NOMO-1 treated with DMSO at 0.1 percent for 48 hours (cell line): ENCODE measurements around the gene CDC42SE1.
"Not testable (repeated sequence)": the region's sequence is repeated elsewhere in the genome, so short reads cannot be mapped to it uniquely, and the experiment has no call there.

ENCODE experiments used
- DNase-seq: peaks from one replicate; lab custom pipeline; 2025; ENCODE audit not compliant: unreplicated experiment; lab: John Stamatoyannopoulos, UW

Gene CDC42SE1, protein sequence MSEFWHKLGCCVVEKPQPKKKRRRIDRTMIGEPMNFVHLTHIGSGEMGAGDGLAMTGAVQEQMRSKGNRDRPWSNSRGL

DNA sequence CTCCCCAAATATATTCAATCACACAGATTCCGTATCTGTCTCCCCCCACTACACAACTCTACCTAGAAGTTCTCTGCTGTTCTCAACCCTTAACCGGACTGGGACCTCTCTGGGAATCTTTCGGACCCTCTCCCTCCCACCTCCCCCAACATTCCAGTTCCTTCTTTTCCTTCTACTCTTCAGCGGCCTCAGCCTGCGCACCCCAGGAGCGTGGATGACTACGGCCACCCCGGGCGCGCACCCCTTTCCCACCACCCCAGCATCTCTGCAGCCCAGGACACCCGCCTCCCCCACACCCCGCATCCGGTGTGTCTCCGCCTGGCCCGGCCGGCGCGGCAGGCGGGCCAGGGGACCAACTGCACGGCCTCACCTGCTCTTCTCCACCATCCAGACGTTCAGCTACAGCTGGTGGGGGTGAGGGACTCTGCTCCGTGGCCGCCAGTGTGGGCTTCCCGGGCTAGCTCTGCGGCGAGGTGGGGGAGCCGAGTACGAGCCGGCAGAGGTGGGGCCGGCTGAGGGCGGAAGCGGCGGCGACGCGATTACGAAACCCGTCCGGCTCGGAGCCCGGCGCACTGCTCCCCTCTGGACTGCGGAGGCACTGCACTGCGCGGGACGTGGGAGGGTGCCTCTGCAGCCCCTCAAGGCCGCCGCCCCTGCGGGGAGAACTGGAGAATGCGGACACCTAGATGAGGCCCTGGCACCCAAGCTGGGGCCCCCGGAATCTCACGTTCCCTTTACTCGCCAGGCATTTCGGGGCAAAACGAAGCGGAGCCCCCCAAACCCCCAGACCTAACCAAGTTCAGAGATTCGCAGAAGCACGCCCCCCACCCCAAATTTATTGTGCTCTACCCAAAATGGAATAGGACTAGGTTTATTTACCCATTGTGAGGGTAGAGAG lies at the start of gene CDC42SE1:
CDC42SE1 (minus strand) TSS at position 514 of the 898 bp plus-strand sequence. CDS start 3,892 bp downstream, outside the sequence.
- DNase-seq, result peak; percentile 83

DNA sequence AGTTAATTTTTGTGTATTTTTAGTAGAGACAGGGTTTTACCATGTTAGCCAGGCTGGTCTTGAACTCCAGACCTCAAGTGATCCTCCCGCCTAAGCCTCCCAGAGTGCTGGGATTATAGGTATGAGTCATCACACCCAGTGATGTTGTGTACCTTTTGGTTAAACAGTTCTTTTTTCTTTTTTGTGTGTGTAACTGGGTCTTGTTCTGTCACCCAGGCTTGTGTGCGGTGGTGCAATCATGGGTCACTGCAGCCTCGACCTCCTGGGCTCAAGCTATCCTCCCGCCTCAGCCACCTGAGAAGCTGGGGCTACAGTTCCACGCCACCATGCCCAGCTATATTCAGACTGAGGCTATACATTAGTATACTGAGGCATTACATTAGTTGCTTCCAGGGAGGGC lies 48.9 kb upstream of the CDC42SE1 start:
- no peak for DNase-seq

DNA sequence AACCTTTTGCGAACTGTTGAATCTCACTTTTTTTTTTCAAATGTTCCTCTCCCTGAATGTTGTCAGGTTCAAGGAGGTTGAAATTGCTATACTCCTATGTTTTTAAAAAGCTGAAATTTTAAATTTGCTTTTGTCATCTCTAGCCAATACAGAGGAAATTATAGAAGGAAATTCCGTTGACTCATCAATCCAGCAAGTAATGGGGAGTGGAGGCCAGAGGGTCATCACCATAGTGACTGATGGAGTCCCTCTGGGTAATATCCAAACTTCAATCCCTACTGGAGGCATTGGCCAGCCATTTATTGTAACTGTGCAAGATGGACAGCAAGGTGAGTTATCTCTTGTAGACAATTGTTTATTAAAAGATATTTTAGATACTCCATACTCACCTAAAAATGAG lies 47.5 kb upstream of the CDC42SE1 start:
- no peak for DNase-seq

DNA sequence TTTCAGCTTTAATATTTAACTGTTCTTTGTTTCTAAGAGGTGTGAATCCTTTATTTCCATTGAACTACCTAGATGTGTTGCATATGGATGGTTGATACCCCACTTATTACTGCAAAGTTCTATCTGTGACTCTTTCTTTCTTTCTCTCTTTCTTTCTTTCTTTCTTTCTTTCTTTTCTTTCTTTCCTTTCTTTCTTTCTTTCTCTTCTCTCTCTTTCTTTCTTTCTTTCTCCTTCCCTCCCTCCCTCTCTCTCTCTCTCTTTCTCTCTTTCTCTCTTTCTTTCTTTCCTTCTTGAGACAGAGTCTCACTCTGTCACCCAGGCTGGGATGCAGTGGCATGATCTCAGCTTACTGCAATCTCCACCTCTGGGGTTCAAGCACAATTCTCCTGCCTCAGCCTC lies 45.2 kb upstream of the CDC42SE1 start:
- no peak for DNase-seq

DNA sequence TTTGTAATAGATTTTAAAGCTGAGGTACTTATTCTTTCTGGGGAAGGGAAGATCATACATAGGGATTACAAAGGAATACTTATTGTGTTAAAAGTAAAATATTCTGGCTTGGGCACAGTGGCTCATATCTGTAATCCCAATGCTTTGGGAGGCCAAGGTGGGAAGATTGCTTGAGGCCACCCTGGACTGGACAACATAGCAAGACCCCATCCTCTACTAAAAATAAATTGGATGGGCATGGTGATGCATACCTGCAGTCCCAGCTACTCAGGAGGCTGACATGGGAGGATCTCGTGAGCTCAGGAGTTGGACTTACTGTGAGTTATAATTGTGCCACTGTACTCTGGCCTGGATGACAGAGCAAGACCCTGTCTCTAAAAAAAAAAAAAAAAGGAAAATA lies 38.7 kb upstream of the CDC42SE1 start:
- no peak for DNase-seq

DNA sequence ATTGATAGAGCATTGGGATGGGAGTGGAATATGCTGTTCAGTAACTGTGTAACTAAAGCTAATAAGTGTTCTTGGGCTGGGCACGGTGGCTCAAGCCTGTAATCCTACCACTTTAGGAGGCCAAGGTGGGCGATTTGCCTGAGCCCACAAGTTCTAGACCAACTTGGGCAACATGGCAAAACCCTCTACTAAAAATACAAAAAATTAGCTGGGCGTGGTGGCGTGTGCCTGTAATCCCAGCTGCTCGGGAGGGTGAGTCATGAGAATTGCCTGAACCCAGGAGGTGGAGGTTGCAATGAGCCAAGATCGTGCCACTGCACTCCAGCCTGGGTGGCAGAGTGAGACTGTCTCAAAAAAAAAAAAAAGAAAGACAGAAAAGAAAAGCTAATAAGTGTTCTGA lies 38.0 kb upstream of the CDC42SE1 start:
- DNase-seq, result not testable (repeated sequence)

DNA sequence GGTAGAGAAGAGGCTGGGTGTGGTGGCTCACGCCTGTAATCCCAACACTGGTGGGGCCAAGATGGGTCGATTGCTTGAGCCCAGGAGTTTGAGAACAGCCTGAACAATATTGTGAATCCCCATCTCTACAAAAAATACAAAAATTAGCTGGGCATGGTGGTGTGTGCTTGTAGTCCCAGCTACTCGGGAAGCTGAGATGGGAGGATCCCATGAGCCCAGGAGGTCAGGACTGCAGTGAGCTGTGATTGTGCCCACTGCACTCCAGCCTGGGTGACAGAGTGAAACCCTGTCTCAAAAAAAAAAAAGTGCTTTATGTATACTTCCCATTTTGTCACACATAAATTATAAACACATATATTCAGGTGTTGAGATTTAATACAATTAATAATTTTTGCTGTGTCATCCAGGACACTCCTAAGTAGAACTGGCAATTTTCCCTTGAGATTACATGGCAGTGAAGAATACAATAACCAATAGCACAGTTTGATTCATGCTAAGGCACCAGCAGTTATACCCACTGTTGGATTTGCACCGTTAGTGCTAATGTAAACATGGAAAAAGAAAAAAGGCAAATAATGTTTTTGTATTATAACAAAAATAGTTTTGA lies 26.6 kb upstream of the CDC42SE1 start:
- DNase-seq, result no peak

DNA sequence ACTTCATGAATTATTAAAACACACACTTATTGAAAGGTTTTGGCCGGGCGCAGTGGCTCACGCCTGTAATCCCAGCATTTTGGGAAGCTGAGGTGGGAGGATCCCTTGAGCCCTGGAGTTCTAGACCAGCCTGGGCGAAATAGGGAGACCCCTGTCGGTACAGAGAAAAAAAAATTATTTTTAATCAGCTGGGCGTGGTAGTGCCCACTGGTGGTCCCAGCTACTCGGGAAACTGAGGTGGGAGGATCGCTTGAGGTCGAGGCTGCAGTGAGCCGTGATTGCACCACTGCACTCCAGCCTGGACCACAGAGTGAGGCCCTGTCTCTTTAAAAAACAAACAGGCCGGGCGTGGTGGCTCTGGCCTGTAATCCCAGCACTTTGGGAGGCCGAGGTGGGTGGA lies 12.8 kb upstream of the CDC42SE1 start:
- no peak for DNase-seq

DNA sequence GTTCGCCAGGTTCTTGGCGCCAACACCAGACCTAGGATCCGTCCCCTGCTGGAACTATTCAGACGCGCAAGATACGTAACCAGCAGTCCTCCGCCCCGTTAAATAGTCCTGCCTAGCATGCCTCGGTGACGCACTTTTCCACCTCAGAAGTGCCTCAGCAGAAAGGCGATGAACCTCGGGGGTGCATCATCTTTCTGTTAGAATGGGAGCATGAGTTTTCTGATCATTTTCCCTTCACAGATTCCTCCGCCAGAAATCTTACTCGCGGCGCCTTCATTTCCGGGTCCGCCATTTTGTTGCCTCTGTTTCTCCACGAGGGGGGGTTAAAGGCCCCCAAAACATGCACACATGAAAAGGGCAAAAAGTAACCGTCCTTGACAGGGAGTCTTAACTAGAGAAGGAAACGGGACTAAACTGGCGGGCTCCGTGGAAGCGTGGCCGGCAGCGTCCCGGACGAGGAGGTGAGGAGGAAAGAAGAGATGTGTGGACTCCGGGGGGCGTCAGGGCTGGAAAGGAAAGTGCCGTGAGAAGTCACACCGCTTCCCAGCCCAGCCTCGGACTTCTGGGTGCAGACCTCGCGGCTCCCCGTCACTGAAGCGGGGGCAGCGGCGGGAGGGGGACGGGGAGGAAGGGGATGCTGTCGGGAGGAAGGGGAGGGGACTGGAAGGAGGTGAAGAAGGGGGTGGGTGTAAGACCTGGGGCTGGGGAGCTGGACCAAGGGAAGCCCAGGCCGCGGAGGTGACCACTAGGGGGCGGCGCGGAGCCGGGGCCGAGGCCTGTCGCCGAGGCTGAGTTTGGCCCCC lies 11.3 kb upstream of the CDC42SE1 start, which contains the start of gene GABPB2:
GABPB2 (plus strand) TSS at position 288 of the 803 bp plus-strand sequence. CDS start 17,429 bp downstream, outside the sequence.
- peak; percentile 89 for DNase-seq

DNA sequence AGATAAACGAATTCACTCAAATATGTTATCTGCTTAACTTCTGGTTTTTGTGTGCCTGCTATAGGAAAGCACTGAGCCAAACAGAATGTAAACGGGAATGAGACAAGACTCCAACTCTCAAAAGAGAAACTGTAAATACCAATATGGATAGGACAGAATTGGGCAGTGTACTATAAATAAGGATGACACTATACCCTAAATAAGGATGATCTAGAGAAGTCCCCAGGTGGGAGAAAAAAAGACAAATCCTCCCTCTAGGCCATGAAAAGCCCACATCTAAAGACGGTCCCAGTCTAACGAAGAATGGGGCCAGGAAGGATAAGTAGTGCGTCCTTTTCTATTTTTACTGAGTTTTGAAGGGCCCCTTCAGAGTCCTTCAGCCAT lies 9.7 kb upstream of the CDC42SE1 start:
- no peak for DNase-seq

DNA sequence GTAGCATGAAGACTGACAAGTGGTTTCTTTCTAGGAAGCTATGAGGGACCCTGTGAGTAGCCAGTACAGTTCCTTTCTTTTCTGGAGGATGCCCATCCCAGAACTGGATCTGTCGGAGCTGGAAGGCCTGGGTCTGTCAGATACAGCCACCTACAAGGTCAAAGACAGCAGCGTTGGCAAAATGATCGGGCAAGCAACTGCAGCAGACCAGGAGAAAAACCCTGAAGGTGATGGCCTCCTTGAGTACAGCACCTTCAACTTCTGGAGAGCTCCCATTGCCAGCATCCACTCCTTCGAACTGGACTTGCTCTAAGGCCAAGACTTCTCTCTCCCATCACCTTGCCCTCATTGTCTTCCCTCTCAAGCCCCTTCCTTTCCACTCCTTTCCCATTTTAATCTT lies 7.8 kb upstream of the CDC42SE1 start:
- no peak for DNase-seq

DNA sequence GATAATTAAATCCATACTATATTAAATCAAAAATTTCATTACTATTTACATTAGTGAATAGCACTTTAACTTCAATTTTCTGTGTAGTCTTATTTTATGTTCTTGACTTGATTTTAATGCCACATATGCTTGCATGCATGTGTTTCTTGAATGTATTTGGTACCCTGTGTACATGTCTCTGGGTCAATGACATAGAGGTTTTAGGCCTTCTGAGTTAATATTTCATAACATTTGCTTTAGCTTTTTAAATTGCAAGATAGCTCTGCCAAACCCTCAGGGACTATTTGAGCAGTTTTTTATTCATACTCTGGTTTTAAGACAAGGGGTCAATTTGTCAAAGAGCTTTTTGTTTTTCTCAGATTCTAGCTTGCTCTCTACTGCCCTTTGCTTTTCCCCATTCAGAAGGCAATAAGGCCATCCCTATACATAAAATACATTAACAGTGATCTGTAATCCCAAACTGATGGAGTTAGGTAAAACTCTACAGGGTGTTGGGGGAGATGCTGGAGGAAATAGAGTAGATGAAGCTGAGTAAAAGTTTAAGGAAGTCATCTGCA lies 5.7 kb upstream of the CDC42SE1 start:
- DNase-seq, result no peak

DNA sequence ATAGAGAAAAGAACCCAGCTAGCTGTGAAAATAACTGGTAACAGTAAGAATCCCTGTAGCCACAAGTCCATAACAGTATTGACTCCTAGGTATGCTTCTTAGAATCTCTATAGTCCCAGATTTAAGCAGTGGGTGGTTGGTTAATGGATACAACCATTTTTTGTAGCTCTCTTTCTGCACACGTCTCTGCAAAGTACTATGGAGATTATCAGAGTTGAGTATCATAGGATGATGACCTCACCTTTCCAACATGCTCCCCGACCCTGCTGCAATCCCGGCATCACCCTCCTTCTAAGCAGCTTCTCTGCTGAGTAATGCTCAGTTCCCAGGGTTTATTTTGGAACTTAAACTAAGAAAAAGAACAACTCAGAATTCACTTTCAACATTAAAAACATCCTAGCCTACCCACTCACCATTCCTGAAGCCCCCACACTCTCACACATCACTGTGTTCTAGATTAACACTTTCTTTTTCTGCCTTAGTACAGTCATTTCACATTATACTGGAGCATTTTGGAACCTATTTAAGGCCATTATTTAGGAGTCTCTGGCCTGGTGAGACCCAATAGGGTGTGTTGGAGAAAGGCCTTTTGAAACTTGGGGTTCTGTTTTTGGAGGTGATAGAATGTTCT lies 3.4 kb upstream of the CDC42SE1 start:
- no peak for DNase-seq

DNA sequence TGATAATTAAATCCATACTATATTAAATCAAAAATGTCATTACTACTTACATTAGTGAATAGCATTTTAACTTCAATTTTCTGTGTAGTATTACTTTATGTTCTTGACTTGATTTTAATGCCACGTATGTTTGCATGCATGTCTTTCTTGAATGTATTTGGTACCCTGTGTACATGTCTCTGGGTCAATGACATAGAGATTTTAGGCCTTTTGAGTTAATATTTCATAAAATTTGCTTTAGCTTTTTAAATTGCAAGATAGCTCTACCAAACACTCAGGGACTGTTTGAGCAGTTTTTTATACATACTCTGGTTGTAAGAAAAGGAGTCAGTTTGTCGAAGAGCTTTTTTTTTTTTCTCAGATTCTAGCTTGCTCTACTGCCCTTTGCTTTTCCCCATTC lies 2.3 kb upstream of the CDC42SE1 start:
- no peak for DNase-seq

DNA sequence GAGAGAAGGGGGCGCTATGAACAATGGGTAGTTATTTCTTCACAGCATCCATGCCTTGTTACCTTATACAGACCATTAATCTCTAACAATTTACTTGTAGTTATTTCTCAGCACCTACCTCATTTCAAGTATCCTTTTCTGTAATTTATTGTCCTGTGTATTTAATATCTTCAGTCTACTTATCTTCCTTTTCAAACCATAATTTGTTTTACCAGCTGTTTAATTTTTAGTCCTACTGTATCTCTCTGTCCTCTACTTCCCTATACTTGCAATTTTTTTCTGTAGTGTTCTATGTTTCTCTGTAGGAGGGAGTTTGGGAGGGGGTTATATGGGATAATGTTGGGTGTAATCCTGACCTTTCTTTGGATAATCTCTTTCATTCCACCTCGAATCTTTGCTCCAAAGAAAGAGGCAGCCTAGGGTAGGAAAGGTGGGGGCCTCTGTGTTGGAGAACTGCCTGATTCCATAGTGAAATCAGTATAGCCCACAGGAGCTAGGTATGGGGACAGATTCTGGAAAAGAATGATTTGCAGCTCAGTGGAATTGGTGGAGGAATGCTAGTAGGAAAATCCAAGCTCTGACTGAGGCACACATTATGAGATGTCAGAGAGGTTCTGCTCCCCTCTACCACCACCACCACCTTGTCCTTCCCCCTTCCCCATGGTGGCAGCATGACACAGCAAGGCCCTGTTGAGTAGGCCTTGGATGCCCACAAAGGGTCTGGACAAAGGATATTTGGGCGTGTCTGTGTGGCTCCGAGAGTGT lies 1.4 kb upstream of the CDC42SE1 start:
- no peak for DNase-seq

DNA sequence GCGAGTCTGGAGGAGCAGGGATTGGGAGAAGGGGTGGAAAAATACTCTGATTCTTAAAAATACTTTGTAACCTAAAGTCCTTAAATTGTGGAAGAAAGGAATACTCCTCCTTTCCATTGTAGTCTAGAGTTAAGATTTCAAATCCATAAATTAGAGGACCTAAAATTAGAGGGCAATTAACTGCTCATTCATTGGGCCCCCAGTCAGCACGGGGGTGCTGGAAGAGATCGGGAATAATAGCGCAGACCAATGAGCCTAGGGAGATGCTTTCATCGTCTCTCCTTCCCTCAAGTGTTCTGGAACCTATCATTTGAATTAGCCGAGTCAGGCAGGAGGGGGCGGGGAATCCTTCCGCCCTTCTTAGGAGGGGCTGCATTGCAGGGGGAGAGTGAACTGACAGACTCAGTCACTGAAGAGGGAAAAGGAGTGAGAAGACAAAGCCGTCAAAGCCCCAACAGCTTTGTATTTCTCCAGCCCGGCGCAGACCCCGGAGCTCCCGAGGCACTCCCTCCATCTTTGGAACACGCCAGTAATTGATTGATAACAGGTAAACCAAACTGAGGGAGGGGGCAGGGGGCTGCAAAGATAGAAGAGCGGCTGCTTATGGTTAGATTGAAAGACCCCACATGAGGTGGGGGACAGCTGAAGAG lies 710 bp upstream of the CDC42SE1 start, which contains the start of gene MLLT11:
MLLT11 (plus strand) TSS at position 391 of the 650 bp plus-strand sequence. CDS start 6,828 bp downstream, outside the sequence.
- DNase-seq, result no peak

DNA sequence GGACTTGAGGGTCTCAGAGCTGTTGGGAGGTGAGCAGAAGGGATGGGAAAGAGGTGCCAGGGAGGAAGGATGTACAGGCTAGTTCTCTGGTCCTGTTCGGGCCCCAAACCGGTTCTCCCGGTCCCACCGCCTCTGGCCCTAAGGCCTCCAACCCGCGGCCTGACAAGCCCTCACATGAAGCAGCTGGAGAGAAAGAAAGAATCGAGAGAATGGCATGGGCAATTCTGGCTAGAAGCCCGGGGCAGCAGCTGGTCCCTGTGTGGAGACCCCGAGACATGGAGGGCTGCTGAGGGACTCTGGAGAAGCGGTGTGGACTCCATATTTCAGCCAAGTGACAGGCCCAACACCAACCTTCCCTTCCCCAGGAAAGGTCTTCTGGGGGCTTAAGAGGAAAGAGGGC lies 730 bp downstream of the CDC42SE1 start:
- DNase-seq, result no peak

DNA sequence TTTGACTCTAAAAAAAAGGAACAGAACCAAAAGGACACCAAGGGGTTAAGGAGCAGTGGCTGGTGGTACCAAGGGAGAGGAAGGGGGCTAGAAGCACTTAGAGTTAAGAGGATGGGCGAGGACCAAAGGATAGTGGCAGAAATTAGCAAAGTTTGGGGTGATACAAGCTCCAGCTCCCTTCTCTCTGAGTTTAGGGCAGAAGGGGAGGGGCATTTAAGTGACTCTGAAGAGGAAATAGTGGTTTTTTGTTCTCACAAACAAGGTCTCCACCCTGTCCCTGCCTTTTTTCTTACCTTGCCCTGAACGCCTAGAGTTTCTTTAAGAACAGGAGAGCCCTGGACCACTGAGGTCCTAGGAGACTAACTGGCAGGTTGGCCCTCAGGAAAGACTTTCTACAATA lies 3.3 kb downstream of the CDC42SE1 start:
- DNase-seq, result peak; percentile 29

DNA sequence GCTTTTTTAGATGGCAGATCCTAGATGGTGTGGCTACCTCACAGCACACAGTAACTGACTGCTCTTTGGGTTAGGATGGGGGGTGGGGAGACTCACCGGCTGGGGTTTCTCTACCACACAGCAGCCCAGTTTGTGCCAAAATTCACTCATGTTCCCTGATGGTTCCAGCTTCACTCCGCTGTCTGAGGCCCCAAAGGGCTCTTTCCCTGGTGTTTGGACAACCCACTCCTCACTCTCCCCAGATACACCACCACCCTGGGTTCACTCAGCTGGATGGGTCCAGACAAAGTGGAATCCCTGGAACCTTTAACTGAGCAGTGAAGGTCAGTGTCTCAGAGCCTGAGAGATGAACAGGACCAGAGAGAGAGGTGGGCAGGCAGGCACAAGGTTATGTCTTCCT lies 3.8 kb downstream of the CDC42SE1 start:
- DNase-seq, result no peak
